ENCODE data around the gene TCL1B.

TCL1B gene

DNA sequence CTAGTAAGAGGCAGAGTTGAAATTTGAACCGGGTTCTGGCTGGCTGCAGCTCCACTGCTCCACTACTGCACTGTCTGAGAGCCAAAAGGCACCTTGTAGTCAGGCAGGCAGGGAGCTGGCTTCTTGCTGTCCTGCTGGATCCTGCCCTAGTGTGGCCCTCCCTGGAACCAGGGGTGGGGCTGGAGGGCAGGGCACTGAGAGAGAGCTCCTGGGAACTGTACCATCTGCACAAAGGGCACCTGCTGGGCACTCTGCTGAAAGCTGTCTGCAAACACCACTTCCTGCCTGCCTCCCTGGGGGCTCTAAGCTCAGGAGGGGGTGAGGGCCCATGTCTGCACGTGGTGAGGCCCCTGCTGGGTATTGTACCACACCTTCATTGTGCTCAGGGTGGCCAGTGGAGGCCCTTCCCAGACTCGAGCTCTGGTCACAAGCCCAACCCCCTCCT is 19.0 kb upstream of the TCL1B start:
- DNase-seq (ENCODE audit: low read depth), result no peak

DNA sequence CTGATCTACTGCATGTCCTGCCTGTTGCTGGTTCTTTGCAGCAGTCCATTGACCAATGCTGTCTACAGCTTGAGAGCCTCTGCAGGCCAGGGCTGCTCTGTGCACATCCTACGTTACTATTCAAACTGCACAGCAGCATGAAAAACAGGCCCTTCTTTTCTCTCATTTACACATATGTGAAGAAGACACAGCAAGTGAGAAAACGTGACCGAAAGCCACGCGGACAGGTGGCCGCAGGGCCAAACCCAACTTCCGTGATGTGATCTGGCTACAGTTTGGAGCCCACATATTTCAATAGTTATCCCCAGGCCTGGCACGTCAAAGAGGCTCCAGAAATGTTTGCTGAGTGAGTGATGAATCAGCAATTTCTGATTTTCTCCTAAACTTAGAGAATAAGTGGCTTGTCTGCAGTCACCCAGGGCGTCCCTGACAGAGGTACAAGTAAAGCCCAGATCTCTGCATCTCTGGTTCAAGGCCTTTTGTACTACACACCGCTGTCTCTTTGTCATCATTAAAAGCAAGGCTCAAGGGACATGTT is 17.9 kb upstream of the TCL1B start:
- no peak for DNase-seq (ENCODE audit: low read depth)

DNA sequence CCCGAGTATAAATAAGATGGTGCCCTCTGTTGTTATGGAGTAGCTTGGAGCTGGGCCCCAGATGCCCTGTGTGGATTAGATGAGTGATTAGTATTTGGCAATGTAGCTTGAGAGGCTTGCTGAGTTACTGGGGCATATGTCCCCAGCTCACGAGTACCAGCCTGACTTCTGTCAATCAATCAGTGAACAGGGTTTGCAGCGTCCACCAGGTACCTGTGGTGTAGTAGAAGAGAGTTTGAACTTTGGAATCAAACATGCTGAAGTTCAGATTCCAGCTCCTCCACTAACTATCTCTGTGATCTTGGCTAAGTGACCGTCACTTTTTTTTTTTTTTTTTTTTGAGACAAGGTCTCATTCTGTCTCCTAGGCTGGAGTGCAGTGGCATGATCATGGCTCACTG is 11.6 kb upstream of the TCL1B start:
- DNase-seq (ENCODE audit: low read depth), result no peak

DNA sequence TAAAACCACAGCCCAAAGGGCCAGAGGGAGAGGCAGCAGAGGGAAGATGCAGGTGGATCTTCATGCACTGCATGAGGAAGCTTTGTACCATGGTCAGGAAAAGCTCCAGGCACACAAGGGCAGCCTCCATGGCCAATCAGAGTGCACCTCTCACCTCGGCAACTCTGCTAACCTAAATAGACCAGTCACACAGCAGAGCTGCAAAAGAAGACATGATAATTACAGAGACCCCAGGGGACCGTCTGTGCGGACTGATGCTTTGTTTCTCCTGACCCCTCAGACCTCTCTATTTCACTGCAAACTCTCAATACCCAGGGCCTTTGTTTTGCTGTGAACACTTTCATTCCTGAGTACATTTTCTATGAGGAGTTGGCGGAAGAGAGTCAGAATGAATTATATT is 10.7 kb upstream of the TCL1B start:
- DNase-seq (ENCODE audit: low read depth), result no peak

DNA sequence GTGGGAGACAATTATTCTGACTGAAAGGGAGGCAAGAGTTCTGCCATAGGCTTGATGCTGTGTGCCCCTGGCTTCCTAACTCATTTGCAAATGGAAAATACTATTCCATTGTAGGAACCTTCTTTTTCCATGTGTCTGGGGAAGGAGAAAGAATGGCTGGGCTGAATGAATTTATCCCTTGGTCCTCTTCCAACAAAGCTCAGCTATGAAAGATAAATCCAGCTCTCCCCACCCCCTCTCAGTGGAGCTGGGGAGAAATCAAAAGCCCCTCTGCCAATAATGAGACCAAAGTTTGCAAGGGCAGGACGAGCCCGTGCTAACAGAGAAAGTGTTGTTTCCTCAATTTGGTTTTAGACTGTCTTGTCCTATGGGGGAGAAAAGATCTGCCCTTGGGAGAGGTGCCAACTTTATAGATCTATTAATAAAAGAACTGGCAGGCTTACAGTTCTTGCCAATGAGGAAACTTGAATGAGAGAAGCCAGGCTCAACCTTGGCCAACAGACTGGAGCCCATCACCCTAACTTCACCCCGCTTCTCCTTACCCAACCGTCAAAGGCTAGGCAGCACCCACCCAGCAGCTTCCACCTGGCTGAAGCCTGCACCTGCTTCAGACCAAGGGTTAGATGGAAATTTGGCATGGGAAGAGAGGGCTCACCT is 8.9 kb upstream of the TCL1B start:
- DNase-seq (ENCODE audit: low read depth), result no peak

DNA sequence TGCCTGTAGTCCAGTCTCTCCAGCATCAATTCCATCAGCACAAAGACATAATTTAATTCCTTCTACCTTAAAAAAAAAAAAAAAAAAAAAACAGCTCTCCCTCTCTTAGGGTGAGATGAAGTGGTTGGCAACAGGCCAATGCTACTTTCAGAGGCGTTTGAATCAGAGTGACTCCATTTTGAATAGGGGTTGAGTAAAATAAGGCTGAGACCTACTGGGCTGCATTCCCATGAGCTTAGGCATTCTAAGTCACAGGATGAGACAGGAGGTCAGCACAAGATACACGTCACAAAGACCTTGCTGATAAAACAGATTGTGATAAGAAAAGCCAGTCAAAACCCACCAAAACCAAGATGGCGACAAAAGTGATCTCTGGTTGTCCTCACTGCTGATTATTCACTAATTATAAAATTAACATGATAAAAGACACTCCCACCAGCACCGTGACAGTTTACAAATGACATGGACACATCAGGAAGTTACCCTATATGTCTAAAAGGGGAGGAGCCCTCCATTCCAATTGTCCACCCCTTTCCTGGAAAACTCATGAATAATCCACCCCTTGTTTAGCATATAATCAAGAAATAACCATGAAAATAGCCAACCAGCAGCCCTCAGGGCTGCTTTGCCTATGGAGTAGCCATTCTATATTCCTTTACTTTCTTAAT is 6.9 kb upstream of the TCL1B start:
- no peak for DNase-seq (ENCODE audit: low read depth)

DNA sequence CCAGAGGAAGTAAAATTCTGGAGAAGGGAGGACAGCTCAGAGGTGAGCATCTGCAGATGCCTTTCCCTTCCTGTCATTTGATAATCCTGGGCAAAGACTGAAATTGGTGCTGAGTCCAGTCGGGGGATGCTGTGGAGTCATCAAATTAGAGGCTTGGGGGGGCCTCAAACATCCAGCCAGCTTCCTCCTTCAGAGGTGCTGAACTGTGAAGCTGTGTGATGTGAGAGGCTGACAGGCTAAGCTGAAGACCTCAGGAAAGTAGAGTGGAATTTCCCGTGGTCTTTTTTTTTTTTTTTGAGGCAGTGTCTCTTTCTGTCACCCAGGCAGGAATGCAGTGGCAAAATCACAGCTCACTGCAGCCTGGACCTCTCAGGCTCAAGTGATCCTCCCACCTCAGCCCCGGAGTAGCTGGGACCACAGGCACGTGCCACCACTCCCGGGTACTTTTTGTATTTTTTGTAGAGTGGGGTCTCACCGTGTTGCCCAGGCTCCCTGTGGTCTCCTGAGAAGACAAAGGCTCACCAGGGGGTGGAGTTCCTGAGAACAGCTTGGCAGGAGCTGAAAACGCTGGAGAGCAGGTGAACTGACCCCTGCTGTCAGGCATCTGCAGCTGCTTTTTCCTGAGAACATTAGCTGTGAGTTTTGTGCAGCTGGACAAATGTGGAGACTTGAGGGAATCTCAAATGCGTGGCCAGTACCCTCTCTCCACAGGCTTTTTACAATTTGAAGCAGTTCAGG is 6.1 kb upstream of the TCL1B start:
- no peak for DNase-seq (ENCODE audit: low read depth)

DNA sequence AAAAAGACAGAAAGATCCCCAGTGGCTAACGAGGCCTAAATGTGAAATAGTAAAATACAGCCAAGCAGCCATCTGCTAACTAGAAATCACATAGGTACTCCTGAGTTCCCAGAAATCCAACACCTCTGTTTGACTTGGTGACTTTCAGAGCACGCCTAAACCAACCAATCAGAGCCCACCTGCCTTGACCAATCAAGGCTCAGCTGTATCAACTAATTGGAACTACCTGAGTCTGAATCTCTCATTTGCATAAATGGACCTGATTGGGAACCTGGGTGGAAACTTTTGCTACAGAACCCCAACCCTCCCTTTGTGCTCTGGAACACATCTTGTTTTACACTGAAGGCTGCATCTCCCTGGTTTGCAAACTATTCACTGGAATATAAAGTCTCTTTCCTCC is 5.1 kb upstream of the TCL1B start:
- no peak for DNase-seq (ENCODE audit: low read depth)

DNA sequence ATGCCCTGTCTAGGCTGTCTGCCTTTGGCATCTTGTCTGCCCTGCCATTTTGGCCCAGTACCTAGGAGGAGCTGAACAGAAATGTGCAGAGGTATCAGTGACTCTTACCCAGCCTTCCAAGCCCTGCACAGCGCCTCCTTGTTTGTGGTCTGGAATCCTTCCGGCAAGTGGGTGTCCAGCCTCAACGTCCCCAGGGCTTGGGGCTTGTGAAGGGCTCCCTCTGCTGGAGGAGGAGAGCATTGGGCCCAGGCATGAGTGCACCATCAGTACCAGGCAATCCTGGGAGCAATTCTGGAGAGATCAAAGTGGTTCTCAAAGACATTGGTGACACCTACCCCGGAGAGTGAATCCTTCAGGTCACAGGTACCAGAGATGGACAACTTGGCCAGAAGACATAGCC is 2.4 kb upstream of the TCL1B start:
- no peak for DNase-seq (ENCODE audit: low read depth)

DNA sequence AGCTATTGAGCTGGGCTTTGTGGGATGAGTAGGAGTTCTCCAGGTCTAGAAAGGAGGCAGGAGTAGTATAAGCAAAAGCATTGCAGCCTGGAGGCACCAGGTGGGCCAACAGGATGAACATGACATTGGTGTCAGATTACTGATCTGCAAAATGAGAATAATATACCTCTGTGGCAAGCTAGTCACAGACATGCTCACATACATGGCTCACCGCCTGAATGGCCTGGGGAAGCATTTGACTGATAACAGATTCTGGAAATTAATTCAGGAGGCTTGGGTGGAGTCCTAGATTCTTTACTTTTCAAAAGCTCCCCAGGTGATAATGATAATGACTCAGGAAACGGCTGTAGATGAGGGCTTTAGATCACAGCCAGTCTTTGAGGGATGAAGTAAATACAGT is 709 bp downstream of the TCL1B start:
- DNase-seq (ENCODE audit: low read depth), result no peak

DNA sequence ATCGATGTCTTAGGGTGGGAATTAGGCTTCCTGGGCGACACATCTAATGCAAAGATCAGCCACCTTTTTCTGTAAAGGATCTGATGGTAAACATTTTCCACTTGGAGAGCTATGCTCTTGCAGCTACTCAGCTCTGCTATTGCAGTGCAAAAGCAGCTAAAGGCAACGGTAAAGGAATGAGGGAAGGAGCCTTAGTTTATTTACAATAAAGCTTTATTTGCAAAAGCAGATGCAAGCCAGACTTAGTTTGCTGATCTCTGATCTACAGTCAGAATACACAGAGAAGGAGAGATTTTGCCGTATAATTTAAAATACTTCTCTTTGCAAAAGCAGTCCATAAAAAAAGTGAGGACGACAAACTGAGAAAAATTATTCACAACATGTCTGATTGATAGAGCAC is 3.2 kb downstream of the TCL1B start:
- DNase-seq (ENCODE audit: low read depth), result no peak

DNA sequence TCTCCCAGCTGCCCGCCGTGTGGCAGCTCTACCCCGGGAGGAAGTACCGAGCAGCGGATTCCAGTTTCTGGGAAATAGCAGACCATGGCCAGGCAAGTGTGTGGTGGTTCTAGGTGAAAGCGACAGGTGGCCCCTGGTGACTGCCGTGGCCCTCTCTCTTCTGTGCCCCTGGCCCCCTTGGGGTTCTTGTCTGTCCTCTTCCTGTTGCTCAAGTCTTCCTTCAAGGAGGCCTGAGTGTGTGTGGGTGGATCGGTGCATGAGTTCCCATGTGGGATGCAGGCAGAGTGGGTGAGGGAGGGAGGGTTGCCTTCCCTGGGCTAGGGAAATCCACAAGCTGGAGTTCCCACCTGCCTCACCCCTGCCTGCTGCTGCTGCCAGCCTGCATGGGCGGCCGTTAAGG is 4.6 kb downstream of the TCL1B start:
- DNase-seq (ENCODE audit: low read depth), result no peak

DNA sequence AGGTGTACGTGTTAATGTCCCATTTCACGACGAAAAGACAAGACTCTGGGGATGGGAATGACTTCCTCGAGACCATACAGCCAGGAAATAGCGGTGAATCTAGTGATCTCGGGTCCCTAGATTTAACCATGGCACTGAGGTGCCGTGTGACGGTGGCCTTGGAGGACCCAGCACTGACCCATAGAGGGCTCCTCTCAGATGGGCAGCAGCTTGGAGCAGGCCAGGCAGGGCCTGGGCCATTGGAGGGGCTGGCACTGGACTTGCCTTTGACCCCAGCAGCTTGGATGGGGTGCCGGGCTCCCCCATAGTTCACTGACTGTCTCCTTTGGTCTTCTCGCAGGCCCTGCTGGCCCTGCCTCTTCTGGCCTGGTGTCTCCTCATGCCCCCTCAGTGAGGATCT is 5.4 kb downstream of the TCL1B start:
- DNase-seq (ENCODE audit: low read depth), result no peak

DNA sequence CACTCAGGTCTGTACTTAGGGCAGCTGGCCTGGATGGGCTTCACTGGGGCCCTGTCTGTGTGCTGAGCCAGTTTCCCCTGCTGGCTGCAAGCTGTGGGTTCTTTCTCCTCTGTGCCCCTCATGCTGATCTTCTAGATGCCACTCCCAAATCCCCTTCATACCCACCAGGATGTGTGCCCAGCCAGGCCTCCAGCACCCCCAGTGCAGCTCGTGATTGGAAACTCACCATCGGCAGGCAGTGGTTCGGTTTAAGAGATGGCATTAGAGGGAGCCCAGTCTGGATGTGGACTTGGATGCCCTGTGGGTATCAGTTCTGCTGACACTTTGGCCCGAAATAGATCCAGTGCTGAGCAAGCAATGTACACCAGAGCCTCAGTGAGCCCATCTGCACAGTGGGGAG is 5.9 kb downstream of the TCL1B start:
- no peak for DNase-seq (ENCODE audit: low read depth)

DNA sequence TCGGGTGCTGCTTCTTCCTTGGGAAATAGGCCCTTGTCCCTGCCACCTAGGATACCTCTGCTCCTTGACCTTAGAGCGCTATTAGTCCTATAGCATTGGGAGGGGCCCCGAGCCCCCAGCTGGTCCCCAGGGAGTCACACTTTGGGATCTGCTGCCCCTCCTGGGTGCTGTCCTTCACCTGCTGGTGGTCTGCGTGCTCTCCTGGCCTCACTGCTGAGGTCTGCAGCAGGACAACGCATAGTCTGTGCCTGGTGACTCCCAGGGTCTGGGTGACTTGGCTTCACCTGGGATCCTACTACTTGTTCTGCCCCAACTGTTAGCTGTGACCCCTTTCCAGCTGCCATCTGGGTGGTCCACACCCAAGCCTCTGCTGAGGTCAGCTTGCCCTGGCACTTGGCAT is 8.8 kb downstream of the TCL1B start:
- no peak for DNase-seq (ENCODE audit: low read depth)

DNA sequence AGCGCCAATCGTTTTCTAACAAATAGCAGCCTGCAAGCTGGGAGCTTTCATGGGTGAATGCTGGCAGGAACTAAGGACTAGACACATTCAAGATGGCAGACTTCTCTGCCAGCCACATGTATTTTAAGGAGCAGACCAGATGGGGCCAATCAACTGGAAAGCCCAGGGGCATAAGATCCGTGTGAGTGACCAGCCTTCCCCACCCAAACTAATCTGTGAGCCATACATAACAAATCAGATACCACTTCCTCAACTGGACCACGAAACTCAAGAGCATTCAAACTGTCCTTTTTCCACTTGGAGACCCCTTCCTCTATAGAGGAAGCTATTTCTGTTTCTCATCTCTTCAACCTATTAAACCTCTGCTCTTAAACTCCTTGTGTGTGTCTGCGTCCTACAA is 9.7 kb downstream of the TCL1B start:
- no peak for DNase-seq (ENCODE audit: low read depth)

DNA sequence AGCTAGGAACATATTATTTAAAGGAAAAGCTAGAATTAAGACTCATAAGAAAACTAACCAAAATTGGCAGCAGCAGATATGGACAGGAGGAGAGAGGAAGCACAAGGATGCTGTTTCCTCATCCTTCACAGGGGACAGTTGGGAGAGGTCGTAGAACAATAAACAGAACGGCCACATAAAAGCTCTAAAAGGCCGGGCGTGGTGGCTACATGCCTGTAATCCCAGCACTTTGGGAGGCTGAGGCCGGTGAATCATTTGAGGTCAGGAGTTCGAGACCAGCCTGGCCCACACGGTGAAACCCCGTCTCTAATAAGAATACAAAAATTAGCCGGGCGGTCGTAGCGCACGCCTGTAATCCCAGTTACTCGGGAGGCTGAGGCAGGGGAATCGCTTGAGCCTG is 10.5 kb downstream of the TCL1B start:
- no peak for DNase-seq (ENCODE audit: low read depth)

DNA sequence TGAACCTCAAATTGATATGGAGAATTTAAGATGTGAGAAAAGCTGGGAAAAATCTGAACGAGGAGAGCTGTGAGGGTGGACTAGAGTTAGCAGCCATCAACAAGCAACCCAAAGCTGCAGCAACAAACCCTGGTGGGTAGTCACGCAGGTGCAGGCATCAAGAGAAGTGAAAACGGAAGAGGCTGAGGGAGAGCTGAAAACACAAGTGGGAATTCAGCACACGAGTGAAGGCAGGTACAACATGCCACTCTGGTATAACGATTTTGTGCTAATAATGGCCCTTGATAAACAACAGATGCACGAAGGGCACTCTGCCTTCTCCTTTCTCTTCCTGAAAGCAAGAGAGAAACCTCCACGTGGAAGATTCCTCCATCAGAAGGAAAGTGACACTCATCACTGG is 11.5 kb downstream of the TCL1B start:
- DNase-seq (ENCODE audit: low read depth), result no peak

DNA sequence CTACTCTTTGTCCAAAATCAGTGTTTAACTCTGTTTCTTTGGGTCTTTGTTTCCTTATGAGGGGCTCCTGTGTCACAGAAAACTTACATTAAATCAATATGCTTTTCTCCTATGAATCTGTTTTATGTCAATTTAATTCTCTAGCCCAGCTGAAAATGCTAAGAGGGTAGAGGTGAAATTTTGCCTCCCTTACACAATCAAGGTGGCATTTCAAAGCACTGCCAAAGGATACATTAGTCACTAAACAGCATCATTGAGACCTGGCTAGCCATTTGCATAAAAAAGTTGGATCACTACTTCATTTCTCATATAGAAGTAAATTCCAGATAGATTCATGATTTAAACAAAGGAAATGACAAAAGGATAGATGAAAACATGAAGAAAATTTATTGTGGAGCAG is 12.1 kb downstream of the TCL1B start:
- no peak for DNase-seq (ENCODE audit: low read depth)

DNA sequence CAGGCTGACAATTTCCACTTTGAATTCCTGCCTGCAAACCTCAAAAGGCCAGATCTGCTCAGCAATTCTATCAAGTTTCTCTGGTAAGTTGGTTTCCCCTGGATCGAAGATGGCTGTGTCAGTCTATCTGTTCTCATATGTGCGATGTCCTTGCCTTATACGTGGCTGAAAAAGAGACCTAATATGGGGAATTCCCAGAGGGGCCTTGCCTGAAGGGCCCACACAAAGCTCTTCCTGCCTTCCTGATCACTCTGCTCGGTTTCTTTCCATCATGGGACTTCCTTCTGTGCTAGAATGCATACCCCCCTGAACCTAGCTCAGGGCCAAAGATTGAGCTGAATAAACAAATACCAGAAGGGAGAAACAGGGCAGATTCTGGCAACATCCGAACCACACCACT is 13.2 kb downstream of the TCL1B start:
- DNase-seq (ENCODE audit: low read depth), result no peak

DNA sequence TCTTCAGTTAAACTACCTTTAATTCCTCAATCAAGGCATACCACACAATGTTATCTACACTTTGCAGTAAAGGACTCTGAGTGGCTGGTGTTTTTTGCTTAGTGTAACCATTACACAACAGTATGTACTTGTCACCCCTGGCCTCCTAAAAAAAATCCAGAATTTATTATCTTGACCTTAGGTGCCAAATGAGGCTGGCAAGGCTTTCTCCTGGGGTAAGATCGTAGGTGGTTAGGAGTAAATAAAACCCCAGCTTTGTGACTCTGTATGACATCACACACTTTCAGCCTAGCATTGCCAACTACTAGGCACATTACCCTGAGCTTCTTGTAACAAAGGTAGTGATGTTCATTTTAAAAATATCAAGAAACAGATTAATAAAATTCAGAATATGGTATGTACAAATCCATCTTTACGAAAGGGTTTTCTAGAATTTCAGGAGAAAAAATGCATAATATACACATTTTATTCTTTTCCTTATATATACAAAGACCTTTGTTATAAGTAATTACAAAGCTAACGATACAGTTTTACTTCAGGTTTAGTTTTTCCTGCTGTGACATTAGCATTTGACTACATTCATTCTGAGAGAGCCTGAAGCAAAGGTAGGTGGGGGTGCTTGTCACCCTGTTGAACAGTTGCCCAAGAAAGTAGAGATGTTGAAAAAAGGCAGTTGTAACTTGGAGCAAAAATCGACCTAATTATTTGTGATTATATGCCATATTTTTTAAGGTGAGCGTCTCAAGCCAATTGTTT is 14.2 kb downstream of the TCL1B start:
- no peak for DNase-seq (ENCODE audit: low read depth)

DNA sequence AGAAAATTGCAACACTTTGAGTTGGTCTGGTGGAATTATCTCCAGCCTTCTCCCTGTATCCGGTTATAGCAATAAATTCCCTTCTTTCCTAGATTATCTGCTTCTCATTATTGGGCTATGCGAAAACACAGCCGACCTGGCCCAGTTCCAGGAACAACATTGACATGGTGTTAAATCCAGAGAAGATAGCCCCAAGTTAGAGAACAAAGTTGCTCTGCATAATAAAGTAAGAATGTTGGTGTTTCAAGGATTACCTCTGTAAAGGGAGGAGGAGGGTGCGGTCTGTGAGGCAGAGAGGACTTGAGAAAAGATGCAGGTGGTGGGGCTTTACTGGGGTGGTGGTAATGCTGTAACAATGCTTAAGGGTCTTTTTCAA is 15.6 kb downstream of the TCL1B start:
- DNase-seq (ENCODE audit: low read depth), result no peak

DNA sequence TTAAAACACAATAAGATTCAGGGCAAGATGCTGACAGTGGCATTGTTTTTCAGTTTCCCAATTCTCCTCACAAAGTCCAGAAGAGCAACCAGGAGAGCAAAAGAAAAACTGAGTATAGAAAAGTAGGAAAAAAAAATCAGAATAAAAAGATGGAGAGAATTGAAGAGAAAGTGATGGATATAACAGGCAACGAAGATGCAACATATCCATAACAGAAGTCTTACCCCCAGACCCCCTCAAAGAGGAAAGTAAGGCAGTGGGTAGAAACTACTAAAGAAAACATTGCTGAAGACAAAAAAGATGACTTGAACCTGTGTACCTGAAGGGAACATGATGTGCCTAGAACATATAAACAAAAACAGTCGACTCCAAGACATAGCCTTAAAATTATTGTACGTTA is 17.1 kb downstream of the TCL1B start:
- DNase-seq (ENCODE audit: low read depth), result no peak

All from activated gamma-delta T cell treated with anti-CD3 and anti-CD28 coated beads, Interleukin-2, amount 50 U/mL, for 16 hours (primary cell).